NCI-H1694 treated with DMSO at 0.1 percent for 48 hours (cell line): ENCODE measurements around the gene ITGA2.
"Not testable (repeated sequence)": the region's sequence is repeated elsewhere in the genome, so short reads cannot be mapped to it uniquely, and the experiment has no call there.

Experiments used
- DNase-seq: peaks from one replicate; lab custom pipeline; 2025; lab: John Stamatoyannopoulos, UW

ITGA2 gene

GRCh38 chr5:53100606-53101005 is 111.5 kb downstream of the ITGA2 start:
- DNase-seq: no peak

- no peak for DNase-seq
These were observed 116.6 kb downstream of the ITGA2 start for GRCh38 chr5:53105611-53106300.

- DNase-seq: peak; percentile 38
These were observed 119.9 kb downstream of the ITGA2 start for GRCh38 chr5:53109056-53109442.

GRCh38 chr5:53109443-53110127 is 120.4 kb downstream of the ITGA2 start, which contains the start of gene MOCS2:
MOCS2 (minus strand) TSS chr5:53109757; CDS start chr5:53107174, 2,583 bp downstream.
- DNase-seq: peak; percentile 83

GRCh38 chr5:53110156-53110555 is 121.0 kb downstream of the ITGA2 start:
- DNase-seq: no peak

DNA sequence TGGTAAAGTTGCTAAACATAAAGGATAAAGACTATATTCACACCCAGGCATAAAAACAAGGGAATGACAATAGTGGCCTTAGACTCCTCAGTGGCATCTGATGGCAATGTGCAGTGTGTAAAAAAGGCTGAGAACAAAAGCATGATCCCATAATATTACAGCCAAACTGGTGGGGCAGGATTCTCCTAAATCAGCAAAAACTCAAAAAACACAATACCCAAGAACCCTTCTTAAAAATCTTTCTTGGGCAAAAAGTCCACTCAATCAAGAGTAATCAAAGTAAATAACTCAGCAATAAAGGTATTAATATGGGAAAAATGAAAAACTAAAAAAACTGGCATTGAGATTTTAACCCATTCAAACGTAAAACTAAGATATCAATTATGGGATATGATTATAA is 122.0 kb downstream of the ITGA2 start:
- DNase-seq: no peak

- DNase-seq: not testable (repeated sequence)
These were observed 123.2 kb downstream of the ITGA2 start for GRCh38 chr5:53112307-53112706.

DNA sequence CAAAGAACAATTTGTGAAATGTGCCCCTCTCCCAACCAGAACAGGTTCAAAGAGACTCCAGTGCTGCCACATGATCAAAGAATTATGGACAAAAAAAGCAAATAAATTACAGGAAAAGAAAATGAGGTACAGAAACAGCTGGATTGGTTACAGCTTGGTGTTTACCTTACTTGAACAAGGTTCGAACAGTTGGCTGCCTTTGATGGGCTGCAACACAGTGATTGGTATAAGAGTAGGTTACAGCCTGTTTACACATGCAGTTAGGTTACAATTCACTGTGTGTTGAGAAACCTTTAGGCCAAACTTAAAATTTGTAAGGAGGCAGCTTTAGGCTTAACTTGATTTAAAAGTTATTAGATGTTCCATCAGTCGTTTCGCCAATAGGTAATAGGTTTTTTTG is 123.8 kb downstream of the ITGA2 start:
- no peak for DNase-seq

DNA sequence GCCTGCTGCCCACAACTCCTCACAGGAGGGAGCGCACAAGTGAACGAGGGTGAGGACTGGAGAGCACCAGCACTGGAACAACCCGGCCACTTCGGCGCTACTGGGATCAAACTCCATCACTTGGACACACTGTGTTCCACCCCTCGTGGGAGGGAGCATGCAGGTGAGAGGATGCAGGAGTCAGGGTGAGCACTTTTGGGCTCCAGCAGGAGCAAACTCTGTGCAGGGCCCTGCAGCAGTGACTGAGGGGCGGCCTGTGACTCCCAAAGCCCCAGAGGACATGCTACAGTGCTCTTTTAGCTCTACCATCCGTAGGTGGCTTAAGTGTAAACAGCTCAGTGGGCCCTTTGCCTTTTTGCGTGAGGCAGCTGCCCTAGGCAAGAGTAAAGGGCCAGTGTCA is 124.8 kb downstream of the ITGA2 start:
- no peak for DNase-seq

DNA sequence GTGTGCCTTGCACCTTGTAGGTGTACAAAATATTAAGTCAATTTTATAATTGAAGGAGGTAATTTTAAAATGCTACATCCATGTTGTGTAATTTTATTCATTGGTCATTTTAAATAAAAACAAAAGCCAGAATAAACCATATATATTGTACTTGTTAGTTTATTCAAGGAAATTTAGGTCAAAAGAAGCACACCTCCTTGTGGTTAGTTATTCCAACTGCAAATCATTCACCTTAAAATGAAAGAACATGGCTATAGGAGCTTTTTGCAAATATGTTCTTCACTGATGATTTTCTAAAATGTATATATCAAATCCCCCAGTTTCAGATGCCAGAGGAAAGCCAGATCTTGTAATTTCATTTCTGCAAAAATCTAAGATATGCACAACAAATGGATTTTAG is 125.8 kb downstream of the ITGA2 start:
- DNase-seq: peak; percentile 9

GRCh38 chr5:53116597-53116996 is 127.4 kb downstream of the ITGA2 start:
- DNase-seq: no peak

DNA sequence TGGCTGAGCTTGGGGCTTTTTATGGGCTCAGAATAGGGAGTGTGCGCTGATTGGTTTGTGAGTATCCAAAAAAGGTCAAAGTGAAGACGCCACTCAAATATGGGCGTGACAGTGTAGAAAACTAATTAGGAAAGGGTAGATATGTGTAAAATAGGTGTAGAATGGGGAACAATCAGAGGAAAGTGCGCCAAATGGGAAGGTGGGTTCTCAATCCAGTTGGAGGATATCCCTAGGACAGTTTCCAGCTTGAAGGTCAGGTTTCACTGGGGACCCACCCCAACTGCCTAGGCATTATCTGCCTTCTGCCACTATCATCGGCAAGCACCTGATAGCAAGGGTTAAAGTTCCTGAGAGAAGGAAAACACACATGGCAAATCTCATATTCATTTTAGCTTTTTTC is 129.7 kb downstream of the ITGA2 start:
- DNase-seq: no peak

DNA sequence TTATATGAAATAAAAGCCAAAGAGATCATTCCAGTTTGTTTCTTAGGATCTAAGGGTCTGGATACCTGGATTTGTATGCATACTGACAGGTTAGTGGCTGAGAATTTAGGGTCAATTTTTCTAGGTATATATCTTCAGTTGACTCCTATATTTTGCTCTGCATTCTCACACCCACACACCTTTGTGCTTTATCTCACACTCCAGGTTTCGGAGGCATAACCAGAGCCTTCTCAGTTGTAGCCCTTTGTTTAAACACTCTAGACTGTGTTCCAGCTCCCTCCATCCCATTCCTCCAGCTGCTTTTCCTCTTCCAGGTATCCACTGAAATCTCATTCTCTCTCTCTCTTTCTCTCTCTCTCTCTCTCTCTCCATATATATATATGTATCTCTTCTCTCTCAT is 131.0 kb downstream of the ITGA2 start:
- DNase-seq: no peak

DNA sequence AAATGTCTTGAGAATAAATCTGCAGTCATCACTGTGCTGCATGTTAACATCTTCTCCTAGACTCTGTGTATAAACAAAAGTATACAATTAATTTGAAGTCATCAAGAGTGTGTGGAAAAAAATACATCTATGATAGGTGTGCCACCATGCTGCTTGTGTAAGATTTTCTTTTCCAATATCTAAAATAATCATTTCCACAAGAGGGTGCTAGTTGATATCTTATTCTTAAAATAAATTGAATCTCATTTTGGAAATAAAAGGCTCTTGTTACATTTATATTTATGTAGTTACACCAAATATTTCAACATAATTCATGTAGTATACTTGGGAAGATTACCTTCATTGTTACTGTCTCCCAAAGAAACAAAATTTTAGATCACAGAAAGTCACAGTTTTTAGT is 134.6 kb downstream of the ITGA2 start:
- peak; percentile 7 for DNase-seq

- DNase-seq: no peak
These were observed 137.4 kb downstream of the ITGA2 start for GRCh38 chr5:53126521-53126920.

GRCh38 chr5:53127107-53127506 is 138.0 kb downstream of the ITGA2 start:
- no peak for DNase-seq

DNA sequence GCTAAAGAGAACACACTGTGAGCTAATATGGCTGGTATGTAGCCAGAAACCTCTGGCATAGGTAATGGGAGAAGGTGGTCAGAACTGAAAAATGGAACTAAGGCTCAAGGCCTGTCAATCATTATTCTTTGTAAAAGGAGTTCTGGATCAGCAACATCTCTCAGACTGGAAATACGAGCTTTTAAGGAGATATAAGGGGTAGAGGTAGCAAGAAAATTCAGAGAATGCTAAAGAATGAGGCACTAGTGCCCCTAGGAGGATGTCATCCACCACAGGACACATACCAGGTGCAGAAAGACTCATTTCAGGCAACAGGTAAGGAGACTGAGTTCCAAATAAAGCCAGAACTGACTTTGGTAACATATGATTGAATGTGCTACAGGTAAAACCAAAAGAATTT is 139.3 kb downstream of the ITGA2 start:
- no peak for DNase-seq

DNA sequence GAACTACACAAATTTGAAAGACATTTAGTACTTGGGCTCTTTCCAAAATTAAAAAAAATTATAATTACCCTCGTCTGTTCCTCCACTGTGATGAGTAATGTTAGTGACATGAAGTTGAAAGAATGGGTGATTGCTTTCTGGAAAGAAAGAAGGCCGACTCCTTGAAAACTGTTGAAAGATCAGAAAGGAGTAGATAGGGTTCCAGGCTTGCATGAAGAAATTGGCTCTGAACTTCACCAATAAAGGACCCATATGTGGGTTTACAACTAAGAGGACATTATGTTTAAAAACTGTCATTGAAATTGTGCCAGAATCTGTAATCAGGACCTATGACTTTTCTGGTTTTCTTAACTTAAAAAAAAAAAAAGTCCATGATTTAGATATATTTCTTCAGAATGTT is 141.1 kb downstream of the ITGA2 start:
- DNase-seq: no peak

GRCh38 chr5:53133020-53133419 is 143.9 kb downstream of the ITGA2 start:
- DNase-seq: no peak
